Right hindlimb (tissue), 1 donor: Measurements from ENCODE around the gene RREB1.
"Not testable (repeated sequence)": the region's sequence is repeated elsewhere in the genome, so short reads cannot be mapped to it uniquely, and the experiment has no call there.

Source experiments
- DNase-seq: peaks from one replicate; pipeline ENCODE4 v3.0.0-alpha.2; 2018

The RREB1 gene

DNA sequence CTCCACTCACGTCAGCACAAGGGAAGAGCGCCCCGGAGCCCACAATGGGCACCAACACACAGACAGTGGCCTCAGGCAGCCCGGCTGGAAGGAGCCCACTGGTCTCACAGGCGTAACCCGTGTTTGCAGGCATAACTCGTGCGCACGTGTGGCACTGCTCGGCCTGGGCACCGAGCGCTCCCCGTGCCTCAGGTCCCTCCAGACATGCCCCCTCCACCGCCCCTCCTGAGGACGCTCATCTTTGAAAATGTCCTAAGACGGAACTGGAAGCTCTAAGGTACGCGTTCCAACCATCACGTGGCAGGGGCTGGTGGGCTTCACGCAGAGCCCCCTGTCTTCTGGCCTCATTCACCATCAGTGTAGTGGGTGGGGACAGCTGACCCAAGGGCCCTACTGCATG is 160.6 kb downstream of the RREB1 start:
- no peak for DNase-seq

DNA sequence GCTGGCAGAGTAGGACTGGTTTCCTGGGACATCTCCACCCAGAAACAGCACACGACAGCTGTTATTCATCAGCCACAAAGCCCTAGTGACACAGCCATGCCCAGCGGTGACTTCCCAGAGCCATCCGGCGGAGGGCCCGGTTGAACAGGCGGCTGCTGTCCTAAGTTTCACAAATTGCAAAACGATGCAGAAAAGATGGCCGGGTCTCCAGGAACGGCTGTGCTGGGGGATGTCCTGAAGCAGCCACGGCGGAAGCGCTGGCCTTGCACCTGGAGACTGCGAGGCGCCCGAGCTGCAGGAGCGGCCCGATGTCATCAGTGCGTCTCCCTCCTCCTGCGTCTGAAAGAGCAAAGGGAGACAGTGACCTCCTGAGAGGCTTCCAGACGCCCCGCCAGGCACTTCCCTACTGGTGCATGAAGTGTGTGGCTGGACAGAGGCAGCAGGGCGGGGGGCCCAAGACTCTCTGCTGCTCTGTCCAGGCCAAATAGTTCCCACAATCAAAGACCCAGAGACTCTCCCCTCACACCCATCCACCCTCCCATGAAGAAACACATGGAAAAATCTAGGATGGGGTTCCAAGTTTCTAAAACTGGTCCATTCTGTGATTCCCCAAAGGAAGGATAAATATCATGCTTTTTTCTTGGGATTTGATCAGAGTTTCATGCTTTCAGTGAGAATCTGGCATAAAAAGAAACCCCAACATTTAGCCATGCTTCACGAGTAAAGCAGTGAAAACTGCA is 161.2 kb downstream of the RREB1 start:
- no peak for DNase-seq

DNA sequence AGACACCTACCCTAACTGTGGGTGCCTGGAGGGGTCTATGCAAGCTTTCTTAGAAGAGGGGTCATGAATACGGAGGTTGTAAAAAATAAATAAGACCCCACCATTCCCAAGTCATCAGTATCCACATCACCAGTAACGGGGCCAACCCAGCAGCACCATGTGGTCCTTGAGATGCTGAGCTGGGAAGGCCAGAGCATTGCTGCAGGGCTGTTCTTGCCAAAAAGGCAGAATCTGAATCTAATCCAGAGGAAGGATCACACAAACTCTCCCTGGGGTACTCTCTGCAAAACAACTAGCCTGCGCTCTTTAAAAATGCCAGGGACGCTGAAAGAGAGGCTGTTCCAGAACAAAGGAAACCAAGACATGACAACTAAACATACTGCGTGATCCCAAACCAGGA is 162.1 kb downstream of the RREB1 start:
- DNase-seq: no peak

DNA sequence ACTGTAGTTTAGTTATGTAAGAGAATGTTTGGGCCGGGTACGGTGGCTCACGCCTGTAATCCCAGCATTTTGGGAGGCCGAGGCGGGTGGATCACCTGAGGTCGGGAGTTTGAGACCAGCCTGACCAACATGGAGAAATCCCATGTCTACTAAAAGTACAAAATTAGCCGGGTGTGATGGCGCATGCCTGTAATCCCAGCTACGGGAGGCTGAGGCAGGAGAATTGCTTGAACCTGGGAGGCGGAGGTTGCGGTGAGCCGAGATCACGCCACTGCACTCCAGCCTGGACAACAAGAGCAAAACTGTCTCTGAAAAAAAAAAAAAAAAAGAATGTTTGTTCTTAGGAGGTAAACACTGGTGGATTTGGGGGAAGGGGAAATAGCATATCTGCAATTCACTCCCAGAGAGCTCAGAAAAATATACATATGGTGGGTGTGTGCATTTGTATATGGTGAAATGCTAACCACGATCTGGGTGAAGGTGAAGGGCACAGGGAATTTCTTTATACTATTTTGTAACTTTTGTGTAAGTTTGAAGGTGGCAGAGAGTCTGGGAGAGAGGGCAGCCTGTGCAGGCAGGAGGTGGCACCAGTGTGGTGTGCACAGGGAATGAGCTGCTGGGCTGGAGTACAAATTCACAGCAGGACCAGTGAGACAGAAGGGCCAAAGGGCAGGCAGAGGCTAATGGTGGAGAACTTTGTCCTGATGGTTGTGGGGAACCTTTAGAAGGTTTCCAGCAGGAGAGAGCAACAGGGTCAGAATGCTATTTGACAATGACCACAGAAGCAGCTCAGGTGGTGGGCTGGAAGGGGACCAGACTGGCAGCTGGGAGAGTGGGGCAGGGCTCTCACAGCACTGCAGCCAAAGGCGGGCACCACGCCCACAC is 162.8 kb downstream of the RREB1 start:
- DNase-seq: no peak

DNA sequence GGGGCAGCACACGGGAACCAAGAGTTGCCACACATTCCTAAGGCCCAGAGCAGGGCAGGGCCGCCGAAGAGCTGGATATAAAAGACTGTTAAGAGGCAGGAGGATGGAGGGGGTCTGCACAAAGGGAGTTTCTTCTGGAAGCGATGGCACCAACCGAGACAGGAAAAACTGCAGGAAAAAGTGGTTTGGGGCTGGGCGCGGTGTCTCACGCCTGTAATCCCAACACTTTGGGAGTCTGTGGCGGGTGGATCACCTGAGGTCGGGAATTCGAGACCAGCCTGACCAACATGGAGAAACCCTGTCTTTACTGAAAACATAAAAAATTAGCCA is 163.4 kb downstream of the RREB1 start:
- DNase-seq: no peak

DNA sequence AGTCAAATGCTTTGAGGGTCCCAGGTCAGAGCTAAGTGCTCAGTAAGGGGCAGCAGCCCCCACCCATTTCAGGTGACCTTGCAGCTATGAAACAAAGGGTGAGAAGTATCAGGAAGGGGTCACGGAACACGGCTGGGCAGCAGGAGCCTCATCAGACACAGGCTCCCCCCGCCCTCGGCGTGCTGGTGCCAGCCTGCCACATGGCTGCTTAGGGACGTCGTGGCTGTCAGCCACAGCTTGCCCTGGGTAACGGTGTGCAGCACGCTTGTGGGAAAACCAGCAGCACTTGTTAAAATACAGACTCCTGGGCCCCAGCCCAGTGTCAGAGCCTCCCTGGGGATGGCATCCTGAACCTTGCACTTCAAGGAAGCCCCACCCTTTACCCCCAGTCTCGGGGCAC is 165.9 kb downstream of the RREB1 start:
- DNase-seq: no peak

DNA sequence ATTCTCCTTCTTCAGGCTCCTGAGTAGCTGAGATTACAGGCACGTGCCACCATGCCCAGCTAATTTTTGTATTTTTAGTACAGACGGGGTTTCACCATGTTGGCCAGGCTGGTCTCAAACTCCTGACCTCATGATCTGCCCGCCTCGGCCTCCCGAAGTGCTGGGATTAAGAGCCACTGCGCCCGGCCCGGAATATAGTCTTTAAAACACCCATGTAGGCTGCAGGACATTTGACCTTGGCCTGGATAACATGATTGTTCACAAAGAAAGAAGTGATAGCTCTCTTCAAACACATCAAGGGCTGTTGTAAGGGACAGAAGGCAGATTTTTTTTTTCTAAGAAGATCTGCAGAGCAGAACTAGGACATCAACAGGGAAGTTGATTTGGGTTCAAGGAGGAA is 166.8 kb downstream of the RREB1 start:
- DNase-seq: not testable (repeated sequence)

DNA sequence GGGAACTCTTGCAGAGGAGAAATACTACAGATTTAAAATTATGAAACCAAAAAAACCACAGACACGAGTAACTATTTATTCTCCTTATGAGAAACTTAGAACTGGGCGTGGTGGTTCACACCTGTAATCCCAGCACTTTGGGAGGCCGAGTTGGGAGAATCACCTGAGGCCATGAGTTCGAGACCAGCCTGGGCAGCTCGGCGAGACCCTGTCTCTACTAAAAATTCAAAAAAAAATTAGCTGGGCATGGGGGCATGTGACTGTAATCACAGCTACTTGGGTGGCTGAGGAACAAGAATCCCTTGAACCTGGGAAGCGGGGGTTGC is 168.4 kb downstream of the RREB1 start:
- DNase-seq: no peak

DNA sequence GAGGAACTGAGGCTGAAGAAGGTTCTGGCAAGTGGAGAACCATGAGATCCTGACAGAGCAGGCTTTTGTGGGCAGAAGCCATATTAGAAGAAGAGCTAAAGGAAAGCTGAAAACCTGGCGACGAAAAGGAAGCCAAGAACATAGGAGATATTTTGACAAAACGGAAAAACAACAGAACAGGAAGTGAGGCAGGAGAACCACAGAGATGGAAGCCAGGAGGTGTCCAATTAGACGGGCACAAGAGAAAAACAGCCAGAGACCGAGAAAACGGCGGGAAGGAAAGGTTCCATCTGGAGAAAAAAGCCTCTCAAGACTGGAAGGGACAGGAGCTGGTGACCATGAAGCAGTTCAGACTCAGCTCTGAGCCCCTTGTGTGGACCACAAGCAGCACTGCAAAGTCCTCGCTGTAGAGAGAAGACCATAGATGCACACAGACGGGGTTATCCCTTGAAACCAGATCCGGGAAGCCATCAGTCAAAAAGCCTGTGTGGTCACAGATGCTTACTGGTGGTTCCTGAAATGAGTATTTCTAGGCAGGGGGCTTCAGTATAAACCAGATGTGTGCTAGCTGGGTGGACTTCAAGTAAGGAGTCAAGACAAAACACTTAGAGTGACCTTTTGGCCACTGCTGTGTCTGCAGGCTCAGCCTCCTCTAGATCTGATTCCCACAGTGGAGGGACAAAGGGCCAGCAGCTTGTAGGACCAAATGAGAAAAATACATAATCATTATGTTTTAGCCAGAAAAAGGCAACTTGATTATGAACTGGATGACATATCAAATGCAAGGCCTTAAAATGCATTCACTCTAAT is 174.5 kb downstream of the RREB1 start:
- DNase-seq: no peak

DNA sequence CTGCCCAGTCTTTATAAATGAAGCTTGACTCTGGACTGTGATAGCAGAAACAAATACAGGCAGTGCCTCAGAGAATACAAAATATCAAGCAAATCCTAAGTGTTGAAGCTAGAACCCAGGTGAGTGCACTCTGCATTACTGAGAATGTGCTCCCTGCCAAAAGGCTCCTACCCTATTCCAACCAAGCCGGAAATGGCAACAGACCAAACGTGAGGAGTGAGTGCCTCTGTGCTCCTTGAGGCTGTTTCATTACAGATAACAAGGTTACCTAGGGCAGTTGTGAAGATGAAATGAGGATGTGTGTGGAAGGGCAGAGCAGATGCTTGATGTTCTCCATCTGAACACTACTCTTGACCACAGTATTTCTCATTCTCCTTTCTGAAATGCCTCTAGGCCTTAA is 175.9 kb downstream of the RREB1 start:
- DNase-seq: no peak

DNA sequence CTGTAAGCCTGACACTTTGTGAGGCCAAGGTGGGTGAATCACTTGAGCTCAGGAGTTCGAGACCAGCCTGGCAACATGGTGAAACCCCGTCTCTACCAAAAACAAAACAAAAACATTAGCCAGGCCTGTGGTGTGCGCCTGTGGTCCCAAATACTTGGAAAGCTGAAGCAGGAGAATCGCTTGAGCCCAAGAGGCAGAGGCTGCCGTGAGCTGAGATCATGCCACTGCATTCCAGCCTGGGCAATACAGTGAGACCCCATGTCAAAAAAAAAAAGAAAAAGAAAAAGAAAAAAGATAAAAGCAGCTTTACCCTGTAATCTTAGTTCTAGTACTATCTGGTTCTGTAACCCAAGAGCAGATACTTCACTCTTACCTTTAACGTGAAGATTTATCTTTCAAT is 177.7 kb downstream of the RREB1 start:
- no peak for DNase-seq

DNA sequence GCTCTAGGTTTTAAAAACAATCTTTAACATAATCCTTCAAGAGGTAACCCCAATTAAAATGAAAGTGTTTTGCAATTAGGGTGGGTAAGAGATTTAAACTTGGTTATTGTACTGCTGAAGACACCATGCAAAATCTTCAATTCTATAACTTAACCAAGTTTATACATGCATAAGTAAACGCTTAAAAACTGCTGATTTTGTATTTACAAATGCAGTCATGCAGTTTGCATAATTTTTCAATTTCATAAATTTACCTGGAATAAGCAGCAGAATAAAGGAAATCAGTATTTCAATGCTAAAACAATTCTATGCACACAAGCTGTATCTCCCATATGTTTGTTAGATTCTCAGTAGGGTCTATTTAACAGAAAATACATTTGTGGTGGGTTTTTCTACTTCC is 182.3 kb downstream of the RREB1 start:
- no peak for DNase-seq

DNA sequence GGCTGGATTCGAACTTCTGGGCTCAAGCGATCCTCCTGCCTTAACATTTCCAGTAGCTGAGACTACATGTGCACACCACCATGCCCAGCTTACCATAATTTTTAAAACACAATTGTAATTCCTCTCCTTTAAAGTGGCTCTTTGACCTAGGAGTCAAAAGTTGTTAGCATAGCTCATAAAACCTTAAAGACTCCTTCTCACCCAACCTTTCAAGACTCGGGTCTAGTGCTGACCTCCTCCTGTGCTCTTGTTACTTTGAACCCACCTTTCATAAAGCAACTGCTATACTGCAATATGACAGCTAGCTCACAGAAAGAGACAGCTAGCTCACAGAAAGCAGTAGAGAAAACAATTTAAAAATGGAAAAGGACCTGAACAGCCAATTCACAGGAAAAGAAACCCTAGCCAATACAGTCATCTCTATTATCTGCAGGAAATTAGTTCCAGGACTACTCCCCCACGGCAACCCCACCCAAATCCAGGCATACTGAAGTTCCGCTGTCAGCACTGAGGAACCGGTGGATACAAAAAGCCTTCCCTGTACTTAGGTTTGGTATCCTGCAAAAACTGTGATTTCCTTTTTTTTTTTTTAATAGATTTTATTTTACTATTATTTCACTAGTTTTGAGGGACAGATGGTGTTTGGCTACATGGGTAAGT is 185.0 kb downstream of the RREB1 start:
- no peak for DNase-seq

DNA sequence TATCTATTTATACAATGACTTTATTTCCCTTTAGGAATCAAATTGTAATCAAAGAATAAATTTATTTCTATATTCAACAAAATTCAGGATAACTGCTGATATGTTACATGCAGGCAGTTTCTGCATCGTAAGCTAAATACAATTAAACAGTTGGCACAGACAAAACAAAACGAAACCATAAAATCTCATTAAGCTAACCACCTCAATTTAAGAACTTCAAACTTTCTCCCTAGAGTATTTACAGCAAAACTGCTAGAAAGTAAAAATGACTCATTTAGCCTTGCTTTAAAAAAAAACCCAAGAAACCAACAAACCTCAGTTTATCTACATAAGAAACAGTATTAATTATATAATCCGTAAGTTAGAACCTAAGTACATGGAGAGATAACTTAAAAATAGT is 188.2 kb downstream of the RREB1 start:
- no peak for DNase-seq

DNA sequence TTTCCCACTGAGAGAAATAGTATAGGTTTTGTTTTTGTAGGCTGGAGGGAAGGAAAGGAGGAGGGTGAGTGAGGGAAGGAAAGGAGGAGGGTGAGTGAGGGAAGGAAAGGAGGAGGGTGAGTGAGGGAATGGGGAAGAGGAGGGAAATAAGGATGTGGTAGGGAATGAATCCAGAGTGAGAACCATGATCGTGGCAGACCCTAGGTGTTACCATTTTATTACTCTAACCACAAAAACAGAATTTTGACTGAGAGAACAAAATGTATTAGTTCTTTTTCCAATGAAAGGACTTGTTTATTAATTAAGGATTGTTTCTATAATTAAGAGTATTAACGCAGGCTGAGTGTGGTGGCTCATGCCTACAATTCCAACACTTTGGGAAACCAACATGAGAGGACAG is 188.8 kb downstream of the RREB1 start:
- DNase-seq: no peak

DNA sequence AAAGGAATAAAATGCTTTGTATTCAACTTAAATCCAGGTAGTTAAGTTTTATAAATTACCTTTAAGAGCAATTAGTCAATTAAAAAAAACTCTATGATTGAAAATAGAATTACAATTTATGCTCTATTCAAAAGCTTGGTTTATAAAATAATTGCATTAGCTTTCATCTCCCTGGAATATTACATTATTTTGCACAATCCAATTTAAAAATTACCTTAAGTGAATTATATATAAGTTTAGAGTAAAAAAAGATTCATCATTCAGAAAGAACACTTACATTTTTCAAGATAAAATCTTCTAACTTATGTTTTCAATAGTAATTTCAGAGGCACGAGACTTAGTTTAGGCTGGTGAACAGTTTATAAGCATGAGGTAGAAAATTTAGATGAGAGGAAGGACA is 190.4 kb downstream of the RREB1 start:
- no peak for DNase-seq

DNA sequence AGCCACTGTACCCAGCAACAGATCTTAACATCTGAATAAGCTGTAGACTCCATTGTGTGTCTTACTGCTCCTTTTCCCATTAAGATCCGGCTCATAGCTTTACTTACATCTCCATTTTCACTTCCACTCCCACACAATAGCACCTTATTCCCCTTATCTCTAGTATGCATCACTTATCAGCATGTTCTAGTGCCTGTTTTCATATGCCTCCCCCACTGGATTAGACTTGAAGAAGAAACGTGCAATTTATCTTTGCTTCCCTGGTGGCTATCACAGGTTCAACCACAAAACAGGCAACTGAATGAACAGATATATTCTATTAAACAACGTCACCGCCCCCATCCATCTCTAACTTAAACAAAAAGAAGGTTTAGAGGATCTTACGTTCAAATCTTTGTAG is 193.2 kb downstream of the RREB1 start:
- no peak for DNase-seq
